GM21360 (cell line): ENCODE measurements around the gene MYO7B.

Source experiments
- ATAC-seq: cut with Tn5 transposase; IDR thresholded peaks from one replicate; pipeline ENCODE4 v1.9.1; 2021; ENCODE audit warnings: mild to moderate bottlenecking, moderate library complexity; ENCODE audit not compliant: unreplicated experiment

MYO7B gene

DNA sequence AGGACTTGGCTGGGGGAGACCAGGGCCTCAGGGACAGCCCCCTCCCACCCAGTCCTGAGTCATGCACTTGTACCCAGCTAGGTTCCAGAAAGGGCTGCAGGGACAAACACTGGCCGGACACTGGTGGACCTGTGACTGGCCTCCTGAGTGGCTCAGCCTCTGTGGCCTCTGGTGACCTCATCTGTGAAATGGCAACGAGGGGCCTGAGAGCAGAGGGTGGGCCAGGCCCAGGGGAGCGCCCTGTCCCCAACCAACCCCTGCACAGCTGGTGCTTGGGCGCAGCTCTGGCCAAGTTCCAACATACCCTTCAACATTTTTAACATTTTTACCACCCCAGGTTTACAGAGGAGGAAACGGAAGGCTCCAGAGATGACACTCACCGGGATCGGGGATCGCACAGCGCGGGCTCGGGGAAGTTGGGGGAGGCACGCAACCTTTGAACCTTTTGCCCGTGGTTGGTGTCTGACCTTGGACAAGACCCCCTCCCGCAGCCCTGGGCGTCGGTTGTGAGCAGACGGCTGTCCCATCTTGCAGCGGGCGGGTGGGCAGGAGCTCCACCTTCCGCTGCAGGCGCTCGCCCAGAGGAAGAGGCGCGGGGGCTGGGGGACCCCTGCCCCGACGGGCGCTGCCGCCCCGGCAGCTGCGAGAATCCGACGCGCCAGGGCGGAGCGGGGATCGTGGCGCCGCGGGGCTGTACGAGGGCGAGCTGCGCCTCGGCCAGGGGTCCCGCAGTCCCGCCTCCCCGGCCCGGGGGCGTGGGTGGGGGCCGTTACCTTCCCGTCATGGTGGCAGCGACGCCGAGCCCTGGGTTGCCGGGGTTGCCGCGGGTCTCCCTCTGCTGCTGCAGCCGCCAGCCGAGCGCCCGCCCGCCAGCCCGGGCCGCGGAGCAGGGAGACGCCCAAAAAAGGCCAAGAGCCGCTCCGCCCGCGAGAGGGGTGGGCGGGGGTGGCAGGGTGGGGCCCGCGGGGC, 139.0 kb downstream of the MYO7B start:
- no peak for ATAC-seq

DNA sequence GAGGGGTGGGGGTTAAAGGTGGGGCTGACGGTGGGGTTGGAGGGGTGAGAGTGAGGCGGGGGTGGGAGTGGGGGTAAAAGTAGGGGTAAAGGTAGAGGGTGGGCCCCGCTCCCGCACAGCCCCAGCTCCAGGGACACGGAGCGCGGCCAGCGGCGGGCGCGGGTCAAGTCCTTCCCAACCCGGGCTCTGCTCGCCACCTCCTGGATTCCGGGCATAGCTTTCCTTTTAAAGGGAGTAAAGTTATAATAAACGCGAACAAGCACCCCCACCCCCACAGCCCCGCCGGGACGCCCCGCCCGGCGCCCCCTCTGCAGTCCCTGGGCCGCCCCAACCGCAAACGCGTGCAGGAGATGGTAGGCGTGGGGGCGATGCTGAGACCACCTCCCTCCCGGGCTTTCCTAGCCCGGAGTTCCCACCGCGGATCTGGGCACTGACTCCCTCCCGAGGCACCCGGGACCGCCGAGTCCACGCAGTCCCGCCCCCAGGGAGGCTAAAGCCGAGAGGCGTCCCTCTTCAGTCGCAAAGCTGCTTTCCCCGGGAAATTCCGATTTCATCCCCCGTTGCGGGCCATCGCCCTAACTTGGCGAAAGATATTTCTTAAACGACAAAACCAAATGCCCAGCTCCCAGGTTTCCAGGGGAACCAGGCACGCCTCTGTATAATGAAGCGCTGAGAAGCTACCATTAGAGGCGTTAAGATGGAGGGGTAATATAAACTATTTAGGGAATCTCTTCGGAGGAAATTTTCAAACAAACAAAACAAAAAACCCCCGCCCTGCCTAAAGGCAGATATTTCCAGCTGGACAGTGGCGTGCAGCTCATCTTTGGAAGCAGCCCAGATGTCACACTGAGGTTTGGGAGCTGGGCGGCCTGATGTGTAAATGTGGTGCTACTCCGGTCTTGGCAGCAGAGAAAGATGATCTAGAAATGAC, 140.1 kb downstream of the MYO7B start, which contains the start of gene LIMS2:
TSS of gene LIMS2 (minus strand) at position 200 of the 931 bp plus-strand sequence. CDS start 506 bp downstream, outside the sequence.
- no peak for ATAC-seq

GRCh38 chr2:127676906-127677305, 141.4 kb downstream of the MYO7B start:
- ATAC-seq, result no peak

DNA sequence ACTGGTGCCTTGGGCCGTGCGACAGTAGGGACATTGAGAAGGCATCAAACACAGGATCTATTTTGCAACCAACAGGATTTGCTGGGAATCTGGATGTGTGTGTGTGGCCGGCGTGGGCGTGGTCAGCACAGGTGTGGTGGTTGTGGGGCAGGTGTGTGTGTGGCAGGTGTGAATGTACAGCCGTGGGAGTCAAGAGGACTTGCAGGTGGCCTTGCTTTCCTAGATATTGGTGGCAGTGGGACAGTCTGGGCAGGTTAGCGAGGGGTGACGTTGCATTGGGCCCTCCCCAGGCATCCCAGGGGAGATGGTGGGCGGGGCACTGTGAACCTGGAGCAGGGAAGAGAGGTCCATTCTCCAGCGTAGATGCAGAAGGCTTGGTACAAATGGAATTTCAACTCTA, 143.0 kb downstream of the MYO7B start:
- ATAC-seq, result no peak

DNA sequence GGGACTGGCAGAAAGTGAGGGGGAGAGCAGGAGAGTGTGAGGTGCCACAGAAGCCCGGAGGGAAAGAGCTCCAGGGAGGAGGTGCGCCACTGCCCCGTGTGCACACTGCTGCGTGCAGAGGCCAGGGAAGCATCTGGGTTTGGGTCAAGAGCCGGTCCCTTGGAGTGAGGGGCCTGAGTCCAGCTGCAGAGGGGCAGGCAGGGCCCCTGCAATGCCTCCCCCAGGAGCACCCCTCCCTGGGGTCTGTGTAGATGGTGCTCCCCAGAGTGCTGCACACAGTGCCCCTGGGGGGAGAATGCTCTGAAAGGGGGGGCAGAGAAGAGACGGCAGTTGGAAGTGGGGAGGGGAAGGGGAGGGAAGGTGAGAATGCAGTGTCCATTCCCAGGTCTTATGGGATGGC, 143.5 kb downstream of the MYO7B start:
- ATAC-seq, result no peak

GRCh38 chr2:127679680-127680361, 144.3 kb downstream of the MYO7B start:
- ATAC-seq, result no peak

- ATAC-seq, result no peak
Measured at GRCh38 chr2:127680706-127681287, 145.3 kb downstream of the MYO7B start.

DNA sequence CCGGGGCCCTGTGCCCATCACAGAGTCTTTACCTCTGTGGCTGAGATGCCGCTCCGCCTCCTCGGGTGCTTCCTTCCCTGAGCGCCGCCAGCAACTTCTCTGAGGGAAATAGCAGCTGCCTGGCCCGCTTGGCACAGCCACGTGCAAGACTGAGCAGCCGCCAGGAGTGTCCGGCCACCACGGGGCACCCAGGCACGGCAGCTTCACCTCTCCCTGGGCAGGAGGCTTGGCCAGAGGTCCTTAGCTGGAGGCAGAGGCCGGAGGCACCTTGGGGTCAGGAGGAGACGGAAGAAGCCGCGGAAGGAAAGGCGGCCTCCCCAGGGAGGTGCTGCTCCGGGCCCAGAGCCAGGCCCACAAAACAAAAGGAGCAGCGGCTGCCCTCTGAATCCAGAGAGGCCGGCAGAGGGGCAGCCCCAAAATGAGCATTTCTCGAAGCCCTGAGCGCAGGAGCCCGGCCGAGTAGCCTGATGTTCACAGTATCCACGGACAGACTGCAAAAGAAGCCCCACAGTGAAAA, 145.9 kb downstream of the MYO7B start:
- ATAC-seq, result no peak

GRCh38 chr2:127681976-127682857, 146.7 kb downstream of the MYO7B start:
- ATAC-seq, result no peak

- ATAC-seq, result no peak
Measured at GRCh38 chr2:127683056-127683455, 147.6 kb downstream of the MYO7B start.

- no peak for ATAC-seq
Measured at GRCh38 chr2:127683757-127684156, 148.3 kb downstream of the MYO7B start.

DNA sequence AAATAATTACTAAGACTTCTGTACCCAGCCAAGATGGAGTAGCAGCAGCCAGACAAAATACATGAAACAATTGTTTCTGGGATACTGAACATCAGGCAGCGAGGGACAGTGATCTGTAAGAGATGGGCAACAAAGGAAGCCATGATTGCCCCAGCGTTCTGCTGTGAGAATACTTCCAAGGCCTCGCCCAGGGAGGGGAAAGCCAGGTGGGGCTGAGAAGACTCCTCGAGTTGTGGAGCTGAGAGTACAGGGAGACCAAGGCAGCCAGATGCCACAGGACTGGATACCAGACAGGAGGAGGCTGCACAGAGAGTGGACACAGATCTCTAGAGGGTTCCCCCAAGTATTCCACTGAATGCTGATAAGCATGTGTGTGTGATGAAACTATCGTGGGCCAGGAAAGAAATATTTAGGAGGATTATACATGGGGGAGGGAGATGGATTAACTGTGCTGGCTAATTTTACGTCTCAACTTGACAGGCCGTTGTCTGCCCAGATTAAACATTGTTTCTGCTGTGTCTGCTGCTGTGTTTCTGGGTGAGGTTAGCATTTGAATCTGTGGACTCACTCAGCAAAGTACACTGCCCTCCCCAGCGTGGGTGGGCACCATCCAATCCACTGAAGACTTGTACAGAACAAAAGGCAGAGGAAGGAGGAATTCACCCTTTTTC, 150.1 kb downstream of the MYO7B start:
- ATAC-seq, result no peak
